Stimulated activated CD4-positive, alpha-beta T cell treated with anti-CD3 and anti-CD28 coated beads, Interleukin-1b, Interleukin-23, amount 100 ng/mL, for 1 hour (primary cell): ENCODE results near the gene NCAM1.

Experiments
- DNase-seq, 2 donors: peaks; one replicate each; pipeline ENCODE4 v3.0.0-alpha.2; 2020; ENCODE audit warnings: low read depth in 2 of 2

NCAM1 gene

DNA sequence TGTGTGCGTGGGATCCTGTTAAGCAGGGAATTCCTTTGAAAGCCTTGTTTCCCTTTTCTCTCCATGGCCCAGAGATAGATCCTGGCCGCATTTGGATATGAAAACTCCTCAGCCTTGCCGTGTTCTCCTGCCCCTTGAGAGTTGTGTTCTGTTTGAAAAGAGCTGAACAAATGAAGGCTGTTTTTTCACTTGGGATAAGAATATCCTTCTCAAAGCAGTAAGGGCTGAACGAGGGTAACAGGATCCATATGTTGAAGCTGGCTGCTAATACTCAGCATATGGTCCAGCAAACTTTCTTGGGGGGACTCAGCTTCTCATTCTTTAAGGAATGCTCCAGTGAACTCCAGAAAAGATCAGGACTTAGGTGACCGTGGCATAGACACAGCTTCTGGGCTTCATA lies 238.6 kb downstream of the NCAM1 start:
- no peak for DNase-seq

DNA sequence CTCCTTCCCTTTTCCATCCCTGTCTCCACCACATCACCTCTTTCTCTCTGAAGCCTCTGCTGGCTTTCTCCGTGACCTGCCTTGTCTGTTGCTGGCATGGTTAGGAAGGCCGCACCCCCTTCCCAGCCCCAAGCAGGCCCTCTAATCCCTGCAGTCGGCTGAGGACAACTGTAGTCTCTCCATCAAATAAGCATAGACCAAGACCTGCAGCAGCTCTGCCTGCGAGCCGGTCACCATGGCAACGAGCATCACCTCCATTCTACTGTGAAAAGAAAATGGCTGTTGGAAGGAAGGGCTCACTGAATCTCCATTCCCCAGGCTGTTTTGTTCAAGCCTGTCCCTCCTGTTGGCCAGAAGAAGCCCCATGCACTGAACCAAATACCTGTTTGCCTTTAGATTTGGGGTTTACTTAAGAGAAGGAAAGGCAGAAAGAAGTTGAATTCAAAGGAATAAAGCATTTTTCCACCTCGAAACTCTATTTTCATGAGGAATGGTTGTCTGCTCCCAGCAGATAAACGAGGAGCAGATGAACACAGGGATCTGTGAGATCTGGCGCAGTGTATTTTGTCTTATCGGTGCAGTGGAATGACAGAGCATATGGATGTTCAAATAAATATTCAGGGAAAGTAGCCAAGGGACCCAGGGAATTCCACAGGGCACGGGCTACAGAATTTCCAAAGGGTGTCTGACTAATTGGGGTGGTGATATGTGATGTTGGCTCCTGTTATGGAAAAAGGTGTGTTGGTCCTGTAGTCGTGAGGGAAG lies 240.0 kb downstream of the NCAM1 start:
- no peak for DNase-seq

DNA sequence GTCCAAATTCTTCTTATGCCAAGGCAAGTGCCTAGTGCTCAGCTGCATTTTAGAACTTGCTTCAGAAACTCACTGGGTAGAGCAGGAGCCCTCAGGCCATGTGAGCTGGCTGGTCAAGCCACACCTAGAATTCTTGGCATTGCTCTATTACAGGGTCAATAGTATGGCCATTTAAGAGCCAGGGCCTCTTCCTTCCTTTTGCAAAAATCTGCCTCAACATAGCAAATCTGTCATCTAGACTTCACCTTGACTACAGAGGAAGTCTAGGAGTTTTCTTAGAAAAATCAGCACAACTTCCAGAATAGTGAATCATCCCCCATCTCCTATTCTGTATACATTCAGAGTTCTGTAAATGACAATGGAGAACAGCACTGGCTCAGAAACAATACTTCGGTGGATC lies 241.2 kb downstream of the NCAM1 start:
- no peak for DNase-seq

DNA sequence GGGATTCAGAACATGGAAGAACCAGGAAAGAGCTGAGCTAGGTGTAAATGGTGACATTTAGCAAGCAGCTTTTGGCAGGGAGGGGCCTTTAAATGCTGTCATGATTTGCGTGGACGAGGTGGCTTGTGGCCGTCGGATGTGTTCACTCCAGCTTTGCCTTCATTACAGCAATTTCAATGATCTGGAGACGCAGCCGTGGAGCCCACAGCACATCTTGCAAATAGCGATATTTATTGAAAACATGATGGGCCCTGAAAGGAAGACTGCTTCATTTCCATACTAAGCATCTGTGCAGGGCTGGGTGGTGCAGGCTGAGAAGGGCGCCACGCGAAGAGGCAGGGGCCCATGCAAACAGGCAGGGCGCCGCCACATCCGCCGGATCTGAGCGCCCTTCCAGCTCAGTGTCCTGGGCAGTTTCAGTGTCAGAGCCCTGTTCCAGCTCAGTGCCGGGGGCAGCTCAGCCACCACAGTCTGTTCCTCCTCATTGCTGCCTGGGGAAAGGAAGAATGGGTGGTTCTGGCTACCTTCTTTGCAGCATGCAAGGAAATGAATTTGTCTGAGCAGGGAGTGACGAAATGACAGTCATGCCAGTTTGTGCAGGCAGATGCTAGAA lies 242.0 kb downstream of the NCAM1 start:
- no peak for DNase-seq

DNA sequence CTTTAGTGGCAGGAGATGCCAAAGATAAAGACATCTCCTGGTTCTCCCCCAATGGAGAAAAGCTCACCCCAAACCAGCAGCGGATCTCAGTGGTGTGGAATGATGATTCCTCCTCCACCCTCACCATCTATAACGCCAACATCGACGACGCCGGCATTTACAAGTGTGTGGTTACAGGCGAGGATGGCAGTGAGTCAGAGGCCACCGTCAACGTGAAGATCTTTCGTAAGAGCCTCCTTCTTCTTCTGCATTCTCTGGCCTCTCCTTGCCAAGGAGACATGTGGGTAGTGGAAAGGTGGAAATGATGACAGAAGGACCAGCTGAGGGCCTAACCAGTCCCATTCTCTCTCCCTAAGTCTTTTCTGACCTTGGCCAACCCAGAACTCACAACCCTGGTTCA lies 243.1 kb downstream of the NCAM1 start:
- no peak for DNase-seq

DNA sequence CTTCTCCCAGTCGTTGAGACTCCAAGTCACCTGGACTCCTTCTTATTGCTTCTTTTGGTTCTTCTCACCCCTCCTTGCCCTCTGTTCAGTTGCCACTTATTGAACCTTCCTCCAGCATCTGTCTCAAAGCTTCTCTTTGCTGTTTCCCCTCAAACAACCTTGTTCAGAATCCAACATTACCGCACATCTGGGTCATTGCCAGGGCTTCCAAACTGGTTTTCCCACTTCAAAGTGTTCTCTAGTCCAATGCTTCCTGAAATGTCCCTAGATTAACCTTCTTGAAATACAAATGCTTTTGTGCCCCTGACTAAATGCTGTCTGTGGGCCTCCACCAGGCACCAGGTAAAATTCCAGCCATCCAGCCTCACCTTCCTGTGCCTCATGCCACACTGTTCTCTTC lies 252.3 kb downstream of the NCAM1 start:
- DNase-seq, result no peak

DNA sequence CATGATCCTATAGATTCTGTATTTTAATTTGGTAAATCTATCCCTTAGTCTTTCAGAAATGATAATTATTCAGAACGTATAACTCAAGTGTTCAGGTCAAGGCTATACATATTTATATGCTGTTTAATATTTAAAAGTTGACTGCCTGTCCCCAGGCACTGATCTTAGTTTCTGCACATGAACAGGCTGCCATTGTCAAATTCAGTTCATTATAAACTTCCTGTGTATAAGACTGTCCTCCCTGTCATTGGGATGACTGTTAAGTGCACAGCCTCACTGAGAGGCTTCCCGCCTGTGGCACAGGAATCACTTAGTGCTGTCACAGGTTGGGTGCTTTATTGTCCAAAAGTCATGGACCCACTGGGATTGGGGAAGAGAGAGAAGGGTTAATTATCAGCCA lies 261.0 kb downstream of the NCAM1 start:
- no peak for DNase-seq

DNA sequence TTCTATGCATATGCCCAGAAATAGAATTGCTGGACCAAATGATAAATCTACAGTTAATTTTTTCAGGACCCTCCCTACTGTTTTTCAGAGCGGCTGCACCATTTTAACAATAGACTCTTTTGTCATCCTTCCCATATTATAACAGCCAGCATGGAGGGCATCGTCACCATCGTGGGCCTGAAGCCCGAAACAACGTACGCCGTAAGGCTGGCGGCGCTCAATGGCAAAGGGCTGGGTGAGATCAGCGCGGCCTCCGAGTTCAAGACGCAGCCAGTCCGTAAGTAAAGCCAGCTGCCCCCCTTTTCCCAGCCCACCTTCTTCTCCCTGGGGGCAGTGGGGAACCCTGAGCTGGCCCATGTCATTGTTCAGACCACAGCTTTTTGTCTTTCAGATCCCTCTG lies 273.7 kb downstream of the NCAM1 start:
- no peak for DNase-seq

DNA sequence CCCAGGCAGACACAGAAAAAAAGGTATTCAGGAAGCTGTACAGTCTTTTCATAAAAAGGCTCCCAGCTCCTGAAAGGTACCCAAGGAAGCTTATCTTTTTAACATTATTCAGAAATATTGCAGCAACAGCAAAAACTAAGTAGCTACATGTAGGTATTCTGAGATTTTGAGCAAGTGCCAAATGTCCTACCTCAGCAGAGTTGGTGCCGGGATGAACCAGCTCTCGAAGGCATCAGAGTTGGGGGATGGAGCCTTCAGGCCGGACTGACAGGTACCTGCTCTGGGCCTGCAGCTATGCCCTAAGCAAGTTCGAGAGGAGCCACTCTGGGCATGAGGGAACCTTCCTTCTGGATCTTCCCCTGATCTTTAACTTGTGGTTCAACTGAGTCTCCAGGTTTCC lies 276.0 kb downstream of the NCAM1 start:
- DNase-seq, result no peak

DNA sequence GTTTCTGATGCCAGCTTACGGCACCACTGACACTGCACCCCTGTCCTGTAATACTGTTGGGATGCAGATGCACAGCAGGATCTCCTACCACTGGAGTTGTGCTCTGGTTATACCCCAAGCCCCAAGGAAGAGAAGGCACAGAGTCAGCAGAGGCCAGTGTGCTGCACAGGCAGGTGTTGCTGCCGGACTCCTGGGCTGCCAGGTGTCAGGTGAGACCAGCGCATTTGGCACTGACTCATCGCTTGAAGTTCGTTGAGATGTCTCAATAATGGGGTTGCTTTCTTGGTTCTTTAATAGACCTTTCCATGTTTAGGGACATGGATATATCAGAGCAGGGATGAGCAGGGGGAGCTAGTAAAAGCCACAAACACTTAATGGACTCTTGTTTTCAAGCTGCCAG lies 277.5 kb downstream of the NCAM1 start:
- no peak for DNase-seq

DNA sequence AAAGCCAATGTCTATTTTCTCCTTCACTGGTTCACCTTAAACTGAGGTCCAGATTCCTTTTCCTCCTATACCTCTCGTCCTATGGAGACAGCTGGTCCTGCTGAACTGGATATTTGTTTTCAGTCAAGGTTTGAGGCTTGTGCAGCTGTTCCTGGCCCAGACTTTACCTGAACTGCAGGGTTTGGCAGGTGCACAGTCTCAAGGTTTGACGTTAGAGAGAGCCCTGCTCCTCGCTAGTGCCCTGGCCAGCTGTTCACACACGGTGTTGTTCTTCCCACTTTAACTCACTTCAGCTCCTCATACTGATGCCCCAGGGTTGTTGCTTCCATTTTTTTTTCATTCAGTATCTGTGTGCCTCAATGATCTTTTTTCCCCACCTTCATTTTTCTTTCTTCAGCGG lies 279.2 kb downstream of the NCAM1 start:
- no peak for DNase-seq

DNA sequence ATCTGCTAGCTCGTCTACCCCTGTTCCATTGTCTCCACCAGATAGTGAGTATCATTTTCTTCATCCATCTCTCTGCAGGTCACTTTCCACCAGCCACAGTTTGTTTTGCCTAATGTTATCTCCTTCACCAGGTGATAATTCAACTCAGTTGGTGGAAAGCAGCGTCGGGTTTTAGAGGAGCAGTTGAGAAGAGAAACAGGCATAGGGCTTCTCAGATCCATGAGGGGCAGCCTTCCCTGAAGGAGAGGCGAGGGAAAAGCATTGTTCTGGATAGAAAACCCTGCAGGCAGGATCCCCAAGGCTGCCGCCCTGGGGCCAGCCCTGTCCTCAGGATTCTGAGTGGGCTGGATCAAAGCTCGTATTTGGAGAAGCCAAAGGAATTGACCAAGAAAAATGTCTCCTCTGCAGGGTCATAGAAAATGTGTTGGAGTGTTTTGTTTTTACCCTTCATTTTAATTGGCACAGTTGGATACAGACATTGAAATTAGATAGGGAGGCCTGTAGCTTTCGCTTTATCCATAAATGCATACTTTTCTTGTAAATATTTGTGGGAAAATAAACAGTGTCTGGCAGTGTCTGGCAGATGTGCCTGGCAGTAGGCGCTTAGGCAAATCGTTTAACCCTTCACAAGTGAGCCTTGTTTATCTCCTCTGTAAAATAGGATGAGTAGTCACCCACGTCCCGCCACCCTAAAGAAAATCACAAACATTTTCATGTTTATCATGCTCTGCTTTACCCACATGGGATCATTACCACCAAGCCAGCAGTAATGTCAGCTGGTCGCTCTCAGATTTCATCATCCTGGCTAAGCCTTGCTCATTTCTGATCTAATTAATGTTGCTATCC lies 279.8 kb downstream of the NCAM1 start:
- DNase-seq, result no peak

DNA sequence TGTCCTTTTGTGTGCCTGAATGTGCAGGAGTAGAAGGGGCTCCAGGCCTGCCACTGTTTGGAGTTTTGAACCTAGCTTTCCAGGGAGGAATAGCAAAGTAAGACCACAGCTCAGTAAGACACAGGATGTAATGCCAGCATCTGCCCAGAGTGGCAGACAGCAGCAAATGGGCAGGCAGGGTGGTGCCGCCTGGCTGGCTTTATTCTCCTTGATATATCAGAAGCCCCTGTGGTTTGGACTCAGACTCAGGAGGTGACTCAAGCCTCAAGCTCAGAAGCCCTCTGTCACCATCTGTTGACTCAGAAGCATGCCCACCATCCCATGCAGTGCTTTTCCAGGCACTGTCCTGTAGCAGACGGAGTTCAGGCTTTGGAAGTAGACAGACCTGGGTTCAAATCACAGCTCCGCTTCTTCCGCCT lies 280.4 kb downstream of the NCAM1 start:
- DNase-seq, result no peak

DNA sequence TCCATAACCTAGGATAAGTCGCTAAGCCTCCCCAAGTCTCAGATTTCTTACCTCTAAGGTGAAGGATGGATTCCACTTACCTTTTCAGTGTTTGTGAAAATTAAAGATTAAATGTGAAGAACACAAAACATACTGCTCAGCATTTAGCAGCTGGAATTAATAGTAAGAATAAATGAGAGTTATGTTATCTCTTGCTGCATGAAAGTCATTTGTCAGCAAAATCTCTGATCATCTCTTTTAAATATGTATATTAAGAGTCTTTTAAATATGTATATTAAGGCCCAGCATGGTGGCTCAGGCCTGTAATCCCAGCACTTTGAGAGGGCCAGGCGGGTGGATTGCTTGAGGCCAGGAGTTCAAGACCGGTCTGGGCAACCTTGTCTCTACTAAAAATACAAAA lies 280.8 kb downstream of the NCAM1 start:
- DNase-seq, result no peak

DNA sequence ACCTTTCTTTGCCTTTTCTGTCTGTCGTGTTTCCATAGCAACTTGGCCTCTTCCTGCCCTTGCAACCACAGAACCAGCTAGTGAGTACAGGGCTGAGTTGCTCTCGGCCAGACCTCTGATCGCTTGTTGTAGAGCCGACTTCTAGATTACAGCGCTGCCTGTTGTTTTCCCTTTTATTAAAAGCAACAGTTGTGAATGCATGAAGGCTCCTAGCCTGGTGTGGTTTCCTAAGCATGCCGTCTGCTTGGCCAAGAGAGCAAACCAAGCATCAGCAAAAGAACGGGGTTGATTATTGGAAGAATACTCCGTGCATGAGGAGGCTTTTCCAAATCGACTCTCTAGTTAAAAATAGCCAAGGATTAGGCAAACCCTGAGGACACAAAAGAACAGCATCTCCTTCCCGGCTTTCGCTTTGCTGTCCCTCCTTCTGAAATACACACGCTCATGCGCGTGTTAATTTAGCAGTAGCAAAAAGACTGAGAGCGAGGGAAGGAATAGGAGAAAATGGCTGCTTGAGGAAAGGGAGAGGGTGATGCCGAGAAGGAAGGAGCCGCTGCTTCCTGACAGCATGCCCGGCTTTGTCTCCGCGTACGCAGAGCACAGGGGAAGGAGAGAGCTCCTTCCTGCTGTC lies 281.7 kb downstream of the NCAM1 start:
- DNase-seq, result no peak

DNA sequence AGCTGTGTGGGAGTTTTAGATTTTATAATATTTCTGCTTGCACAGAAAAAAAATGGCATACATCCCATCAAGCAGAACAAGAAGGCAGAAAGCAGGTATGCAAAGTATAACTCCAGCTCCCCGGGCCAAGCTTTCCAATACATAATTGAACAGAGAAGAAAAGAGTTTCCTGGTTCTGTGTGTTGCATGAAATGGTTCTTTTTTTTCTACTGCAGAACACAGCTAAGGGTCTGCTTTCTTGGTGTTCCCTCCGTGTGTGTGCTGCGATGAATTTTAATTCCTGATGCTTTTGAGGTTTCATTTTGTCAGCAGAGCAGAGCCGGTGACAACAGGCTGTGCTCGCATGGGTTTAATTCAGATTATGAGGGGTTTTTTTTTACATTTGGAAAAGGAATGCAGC lies 282.5 kb downstream of the NCAM1 start:
- no peak for DNase-seq

DNA sequence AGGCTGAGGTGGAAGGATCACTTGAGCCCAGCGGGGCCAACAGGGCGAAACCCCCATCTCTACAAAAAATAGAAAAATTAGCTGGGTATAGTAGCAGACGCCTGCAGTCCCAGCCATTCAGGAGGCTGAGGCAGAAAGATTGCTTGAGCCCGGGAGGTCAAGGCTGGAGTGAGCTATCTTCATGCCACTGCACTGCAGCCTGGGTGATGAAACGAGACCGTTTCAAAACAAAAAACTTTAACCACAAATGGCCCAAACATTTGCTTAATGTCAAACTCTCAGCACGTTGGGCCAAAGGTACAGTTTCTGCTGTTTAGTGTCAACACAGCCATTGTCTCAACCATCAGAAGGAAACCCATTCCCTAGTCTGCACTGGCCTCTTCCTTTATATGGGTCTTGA lies 284.0 kb downstream of the NCAM1 start:
- no peak for DNase-seq

DNA sequence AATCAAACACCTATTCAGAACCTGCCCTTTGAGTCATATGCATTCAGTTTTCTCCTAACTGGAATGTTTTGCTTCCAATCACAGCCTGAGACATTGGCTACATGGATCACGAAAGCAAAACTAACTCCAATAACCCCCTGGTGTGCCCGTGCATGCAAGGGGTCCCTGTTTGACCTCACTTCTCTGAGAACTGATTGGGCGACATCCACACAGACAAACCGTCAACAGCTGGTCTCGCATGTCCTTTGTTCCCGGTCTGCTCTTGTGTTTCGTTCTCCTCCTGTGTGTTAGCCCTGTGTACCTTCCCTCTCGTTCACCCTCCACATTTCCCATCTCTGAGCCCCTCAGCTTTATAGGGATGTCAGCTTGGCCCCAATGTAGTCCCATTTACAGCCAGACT lies 286.0 kb downstream of the NCAM1 start:
- no peak for DNase-seq

DNA sequence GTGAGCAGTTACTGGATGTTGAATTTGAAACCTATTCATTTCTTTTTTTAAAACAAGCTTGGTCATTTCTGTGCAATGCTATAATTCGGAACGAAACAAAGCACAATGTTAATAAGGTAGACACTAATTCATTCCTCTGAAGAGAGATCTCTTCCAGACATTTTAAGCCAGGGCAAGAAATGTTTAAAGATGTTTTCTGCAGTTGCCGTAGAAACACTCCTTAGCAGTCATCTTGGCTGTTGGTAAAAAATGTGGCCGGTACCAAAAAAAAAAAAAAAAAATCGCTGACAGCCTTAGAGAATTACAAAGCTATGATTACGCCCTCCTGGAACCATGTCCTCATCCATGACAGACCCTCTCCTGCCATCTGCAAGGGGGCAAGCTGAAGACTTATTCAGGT lies 286.7 kb downstream of the NCAM1 start:
- DNase-seq, result no peak

DNA sequence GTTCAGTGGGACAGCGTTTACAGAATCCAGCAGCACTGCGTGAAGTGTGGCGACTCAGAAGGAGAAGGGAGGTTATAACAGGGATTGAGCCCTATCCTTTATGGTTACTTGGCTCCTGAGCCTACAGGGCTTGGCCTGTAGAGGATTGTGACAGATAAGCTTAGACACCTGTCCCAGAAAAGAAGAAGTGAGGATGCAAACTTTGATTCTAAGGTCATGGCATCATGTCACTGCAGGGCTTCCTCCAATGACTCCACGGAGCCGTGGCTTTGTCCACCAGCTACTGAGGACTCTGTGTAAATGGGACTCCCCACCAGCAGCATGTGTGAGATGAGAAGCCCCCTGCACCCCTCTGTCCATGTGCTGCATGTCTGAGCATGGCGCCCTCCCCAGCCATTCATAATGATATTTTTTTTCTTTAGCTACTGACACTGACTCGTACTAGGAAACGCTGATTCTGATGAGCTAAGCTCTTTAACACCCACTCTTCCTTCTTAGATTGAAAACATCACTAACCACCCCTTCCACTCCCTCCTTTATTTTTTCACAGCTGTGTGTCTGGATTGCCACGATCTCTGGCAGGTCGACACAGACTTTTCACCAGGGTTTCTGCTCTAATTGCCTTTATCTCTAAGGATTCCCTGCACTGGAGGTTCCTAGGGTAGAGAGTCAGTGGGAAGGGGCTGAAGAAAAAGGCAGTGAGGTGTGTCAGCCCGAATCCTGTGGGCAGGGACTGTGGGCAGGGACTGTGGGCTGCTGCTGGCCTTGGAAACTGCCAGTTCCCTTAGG lies 287.7 kb downstream of the NCAM1 start:
- DNase-seq, result no peak

DNA sequence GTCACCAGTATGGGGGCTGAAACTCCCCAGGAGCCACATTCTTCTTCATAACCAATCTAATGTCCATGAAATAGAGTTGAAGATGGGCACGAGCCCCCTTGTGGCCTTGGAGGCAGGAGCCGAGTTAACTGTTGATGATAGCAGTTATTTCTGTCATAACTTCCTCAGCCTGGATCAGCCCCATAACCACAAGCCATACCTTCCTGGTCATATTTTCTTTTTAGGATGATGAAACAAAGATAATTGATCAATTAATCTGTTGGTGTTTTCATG lies 288.2 kb downstream of the NCAM1 start:
- no peak for DNase-seq

DNA sequence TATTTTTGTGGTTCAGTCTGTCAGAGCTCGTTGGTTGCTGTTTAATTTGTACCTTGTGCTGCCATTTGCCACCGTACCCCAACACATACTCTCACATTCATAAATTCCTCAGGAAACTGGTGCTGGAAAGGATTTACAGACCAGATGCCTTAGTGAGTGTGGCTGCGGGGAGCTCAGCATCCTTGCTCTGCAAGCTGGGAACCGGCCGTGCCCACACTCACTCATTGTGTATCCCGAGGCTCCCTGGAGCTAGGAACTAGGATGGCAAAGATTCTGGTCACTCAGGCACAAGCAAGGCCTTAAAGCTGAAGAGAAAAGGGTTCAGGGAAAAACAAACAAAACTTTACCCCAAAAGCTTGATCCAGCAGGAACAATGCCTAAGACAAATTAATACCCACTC lies 288.6 kb downstream of the NCAM1 start:
- DNase-seq, result no peak
